NB4 (cell line): ENCODE data around the gene GSK3B.
A peak's percentile ranks its signal among the peaks of the same experiment; 100 is the strongest.

Experiments
- DNase-seq: peaks from one replicate; pipeline ENCODE4 v3.0.0; 2010; ENCODE audit warnings: low read depth
- H3K4me3 ChIP-seq: one replicate; pipeline ENCODE4 v1.5.1; 2011; ENCODE audit warnings: mild to moderate bottlenecking, low read depth, low read length, moderate library complexity
- CTCF ChIP-seq: IDR thresholded peaks from one replicate; pipeline ENCODE4 v1.5.1; 2012; ENCODE audit warnings: low read depth, low read length
- MAX ChIP-seq: IDR thresholded peaks from 2 replicates; pipeline ENCODE4 v1.6.1; 2011; ENCODE audit warnings: low read depth, low read length
- MYC ChIP-seq: IDR thresholded peaks from 2 replicates; pipeline ENCODE4 v1.6.1; 2011; ENCODE audit warnings: low read depth, low read length
- POLR2A ChIP-seq: IDR thresholded peaks from 2 replicates; pipeline ENCODE4 v1.6.1; 2011; ENCODE audit warnings: mild to moderate bottlenecking; ENCODE audit not compliant: insufficient read length; ENCODE audit errors: extremely low read depth

Gene GSK3B

GRCh38 chr3:119950666-119951325, 143.5 kb downstream of the GSK3B start:
- no peak for DNase-seq
- TF ChIP-seq MYC (no peak), CTCF (no peak), MAX (no peak), POLR2A (no peak)
- no peak overlapping the region for H3K4me3 ChIP-seq

- H3K4me3 ChIP-seq: no peak overlapping the region
- no peak for DNase-seq
- TF ChIP-seq CTCF (no peak), POLR2A (no peak), MYC (no peak), MAX (no peak)
Observed at GRCh38 chr3:119945291-119945690, 149.0 kb downstream of the GSK3B start.

- no peak overlapping the region for H3K4me3 ChIP-seq
- no peak for TF ChIP-seq POLR2A
- no peak for TF ChIP-seq CTCF
- TF ChIP-seq MAX: no peak
- no peak for TF ChIP-seq MYC
- DNase-seq: no peak
Observed at GRCh38 chr3:119944091-119944490, 150.2 kb downstream of the GSK3B start.

GRCh38 chr3:119939077-119939476, 155.2 kb downstream of the GSK3B start:
- H3K4me3 ChIP-seq: no peak overlapping the region
- no peak for TF ChIP-seq POLR2A
- no peak for TF ChIP-seq MAX
- no peak for TF ChIP-seq MYC
- TF ChIP-seq CTCF: no peak
- DNase-seq: no peak

- no peak overlapping the region for H3K4me3 ChIP-seq
- TF ChIP-seq MAX (no peak), POLR2A (no peak), MYC (no peak), CTCF (no peak)
- peak; percentile 8 for DNase-seq
Observed at GRCh38 chr3:119937229-119937628, 157.0 kb downstream of the GSK3B start.
